GM23248 (cell line): Measurements from ENCODE around the gene LCE7A. TPM values are rescaled to one million over a fixed set of nuclear protein-coding genes. Genes with fewer than 3 reads are reported as not detected.

ENCODE experiments used
- DNase-seq: peaks from one replicate; pipeline ENCODE4 v3.0.0-alpha.2; 2015
- H2AFZ ChIP-seq: fragments of 200-600 bp; sonication (generic); 2 replicates; pipeline ENCODE4 v1.6.1; 2016; ENCODE audit warnings: antibody characterized with exemption
- H3F3A ChIP-seq: fragments of 200-600 bp; sonication (generic); 2 replicates; pipeline ENCODE4 v1.6.1; 2016; ENCODE audit warnings: mild to moderate bottlenecking, antibody characterized with exemption, mixed run types; ENCODE audit not compliant: insufficient read depth
- H3K27ac ChIP-seq: fragments of 200-600 bp; sonication (generic); 2 replicates; pipeline ENCODE4 v1.5.1; 2016; ENCODE audit warnings: mild to moderate bottlenecking
- H3K27me3 ChIP-seq: fragments of 200-600 bp; sonication (generic); replicated peaks from 2 replicates; pipeline ENCODE4 v1.6.1; 2016; ENCODE audit warnings: mild to moderate bottlenecking; ENCODE audit not compliant: insufficient read depth
- H3K36me3 ChIP-seq: fragments of 200-600 bp; sonication (generic); 2 replicates; pipeline ENCODE4 v1.6.1; 2016; ENCODE audit warnings: low read depth, mild to moderate bottlenecking
- H3K4me1 ChIP-seq: fragments of 200-600 bp; sonication (generic); 2 replicates; pipeline ENCODE4 v1.6.1; 2016; ENCODE audit warnings: mild to moderate bottlenecking; ENCODE audit not compliant: insufficient read depth
- H3K4me2 ChIP-seq: fragments of 200-600 bp; sonication (generic); one replicate; pipeline ENCODE4 v1.6.1; 2016; ENCODE audit warnings: mild to moderate bottlenecking; ENCODE audit not compliant: unreplicated experiment
- H3K4me3 ChIP-seq: fragments of 200-600 bp; sonication (generic); 2 replicates; pipeline ENCODE4 v1.5.1; 2016; ENCODE audit warnings: mild to moderate bottlenecking
- H3K79me2 ChIP-seq: fragments of 200-600 bp; sonication (generic); 2 replicates; pipeline ENCODE4 v1.6.1; 2016; ENCODE audit warnings: mild to moderate bottlenecking; ENCODE audit not compliant: insufficient read depth
- H3K9ac ChIP-seq: fragments of 200-600 bp; sonication (generic); 2 replicates; pipeline ENCODE4 v1.6.1; 2016; ENCODE audit warnings: mild to moderate bottlenecking
- H3K9me2 ChIP-seq: fragments of 200-600 bp; sonication (generic); 2 replicates; pipeline ENCODE4 v1.6.1; 2016; ENCODE audit warnings: mixed run types, mild to moderate bottlenecking, moderate library complexity; ENCODE audit not compliant: insufficient read depth
- H3K9me3 ChIP-seq: fragments of 200-600 bp; sonication (generic); one replicate; pipeline ENCODE4 v1.6.1; 2017; ENCODE audit warnings: low read depth
- H4K20me1 ChIP-seq: fragments of 200-600 bp; sonication (generic); 2 replicates; pipeline ENCODE4 v1.6.0; 2016; ENCODE audit not compliant: insufficient read depth
- EZH2 ChIP-seq: fragments of 200-600 bp; sonication (generic); IDR thresholded peaks from 2 replicates; pipeline ENCODE4 v1.6.1; 2018; ENCODE audit warnings: antibody characterized with exemption, mild to moderate bottlenecking; ENCODE audit not compliant: insufficient read depth, poor library complexity, severe bottlenecking
- EZH2phosphoT487 ChIP-seq: fragments of 200-600 bp; sonication (generic); IDR thresholded peaks from 2 replicates; pipeline ENCODE4 v1.6.1; 2018; ENCODE audit warnings: antibody characterized with exemption, moderate library complexity, mild to moderate bottlenecking, low read depth; ENCODE audit not compliant: insufficient read depth
- WGBS, 2 experiments: methylation state at CpG; one replicate each; pipeline ENCODE4 v1.1.6; 2015 to 2017; ENCODE audit warnings: low lambda C conversion rate in 2 of 2, low coverage in 1 of 2; ENCODE audit errors: missing lambda C conversion rate in 2 of 2; 5-methylcytosine and 5-hydroxymethylcytosine counted together
- in situ Hi-C: fragments of 300-500 bp; cut with MboI; formaldehyde crosslinking; loops from 2 replicates; pipeline ENCODE4 v1.15.0; 2020
- polyA plus RNA-seq: library from polyadenylated mRNA; unstranded; fragments of >200 nt; fragmentation: Nextera tagmentation; extraction: Ambion mirVana; gene quantifications from 2 replicates; pipeline ENCODE4 v1.2.1, GENCODE V29; 2016
- total RNA-seq: library from RNA; depleted of rRNA; stranded (reverse); fragments of >200 nt; shearing (Covaris generic); gene quantifications from 2 replicates; pipeline ENCODE4 v1.2.3, GENCODE V29; 2014

The LCE7A gene
- total and polyA plus RNA-seq, 2 experiments from 2014 or later: not detected

GRCh38 chr1:152901631-152902030 is 41.8 kb downstream of the LCE7A start:
- Histone ChIP-seq H4K20me1 (no peaks in the 10 kb centered on the region), H3K36me3 (no peaks in the 10 kb centered on the region), H3K9ac (no peak overlapping the region), H3F3A (peaks cover 14% of the 10 kb centered on the region), H3K4me1 (peaks cover 19% of the 10 kb centered on the region), H2AFZ (no peak overlapping the region), H3K27me3 (no peaks in the 10 kb centered on the region), H3K4me3 (no peak overlapping the region), H3K9me2 (no peaks in the 10 kb centered on the region), H3K4me2 (no peak overlapping the region), H3K79me2 (no peaks in the 10 kb centered on the region), H3K9me3 (no peaks in the 10 kb centered on the region), H3K27ac (no peak overlapping the region)
- DNase-seq: no peak
- 81 to 82% methylated on average over 5 of the region's 5 CpGs for WGBS, 2 experiments
- TF ChIP-seq EZH2 (no peak), EZH2phosphoT487 (no peak)
- in situ Hi-C loops: no loop called here

GRCh38 chr1:152902636-152903035 is 42.8 kb downstream of the LCE7A start:
- Histone ChIP-seq H3K4me1 (peaks cover 29% of the 10 kb centered on the region), H3K9ac (no peak overlapping the region), H3K36me3 (no peaks in the 10 kb centered on the region), H4K20me1 (no peaks in the 10 kb centered on the region), H3K4me2 (no peak overlapping the region), H3K27ac (no peak overlapping the region), H3K9me2 (no peaks in the 10 kb centered on the region), H2AFZ (no peak overlapping the region), H3K9me3 (no peaks in the 10 kb centered on the region), H3K79me2 (no peaks in the 10 kb centered on the region), H3K27me3 (no peaks in the 10 kb centered on the region), H3K4me3 (no peak overlapping the region), H3F3A (peaks cover 21% of the 10 kb centered on the region)
- TF ChIP-seq EZH2phosphoT487: no peak
- TF ChIP-seq EZH2: no peak
- WGBS, 2 experiments: 88 to 90% methylated on average over 4 of the region's 4 CpGs
- DNase-seq: no peak
- in situ Hi-C loops: no loop called here

GRCh38 chr1:152904688-152905440 is 45.1 kb downstream of the LCE7A start:
- Histone ChIP-seq H4K20me1 (no peaks in the 10 kb centered on the region), H3K36me3 (no peaks in the 10 kb centered on the region), H3K4me3 (no peak overlapping the region), H3K9ac (peak overlapping the region; percentile 68; the same call in 1 of the 2 replicates), H3K27ac (peak overlapping the region; percentile 92), H2AFZ (0 out of 2 replicates have a peak overlapping the region, but pooled peaks have one; percentile 12), H3K4me1 (peaks cover 37% of the 10 kb centered on the region), H3K4me2 (peak overlapping the region; percentile 51), H3K9me3 (no peaks in the 10 kb centered on the region), H3K79me2 (no peaks in the 10 kb centered on the region), H3K9me2 (no peaks in the 10 kb centered on the region), H3F3A (peaks cover 21% of the 10 kb centered on the region), H3K27me3 (no peaks in the 10 kb centered on the region)
- DNase-seq: peak; percentile 28
- 86 to 88% methylated on average over 7 of the region's 7 CpGs for WGBS, 2 experiments
- in situ Hi-C loops: no loop called here
- TF ChIP-seq EZH2phosphoT487: no peak

DNA sequence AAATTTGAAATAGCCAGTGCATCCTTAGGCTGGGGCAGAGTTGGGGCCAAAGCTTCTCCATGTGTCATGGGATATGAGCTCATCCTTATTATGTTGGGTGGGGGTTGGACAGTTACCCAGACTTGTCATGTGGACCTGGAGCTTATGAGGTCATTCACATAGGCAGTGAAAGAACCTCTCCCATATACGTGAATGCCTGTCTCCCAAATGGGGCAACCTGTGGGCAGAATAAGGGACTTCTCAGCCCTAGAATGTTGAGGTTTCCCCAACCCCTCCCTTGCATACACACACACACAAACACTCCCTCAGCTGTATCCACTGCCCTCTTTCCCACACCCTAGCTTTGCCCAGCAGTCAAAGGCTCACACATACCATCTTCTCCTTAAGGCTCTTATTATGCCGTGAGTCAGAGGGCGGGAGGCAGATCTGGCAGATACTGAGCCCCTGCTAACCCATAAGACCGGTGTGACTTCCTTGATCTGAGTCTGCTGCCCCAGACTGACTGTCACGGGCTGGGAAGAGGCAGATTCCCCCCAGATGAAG is 46.3 kb downstream of the LCE7A start:
- Histone ChIP-seq H3K27me3 (no peaks in the 10 kb centered on the region), H3K4me3 (peak overlapping the region; percentile 42), H3K27ac (peak overlapping the region; percentile 92), H3F3A (peaks cover 21% of the 10 kb centered on the region), H3K36me3 (no peaks in the 10 kb centered on the region), H3K9me3 (no peaks in the 10 kb centered on the region), H3K79me2 (no peaks in the 10 kb centered on the region), H3K4me1 (peaks cover 37% of the 10 kb centered on the region), H4K20me1 (no peaks in the 10 kb centered on the region), H3K9ac (peak overlapping the region; percentile 68), H2AFZ (peak overlapping the region; percentile 61), H3K4me2 (peak overlapping the region; percentile 62), H3K9me2 (no peaks in the 10 kb centered on the region)
- in situ Hi-C loops: no loop called here
- WGBS, 2 experiments: 0 to 1% methylated on average over 5 of the region's 5 CpGs
- TF ChIP-seq EZH2phosphoT487 (no peak), EZH2 (no peak)
- peak; percentile 97 for DNase-seq
